ENCODE results near the gene TMEM259.

Gene TMEM259

GRCh38 chr19:1057176-1057855 lies 36.4 kb upstream of the TMEM259 start:
- Histone ChIP-seq H3K27ac (no peak overlapping the region), H3K36me3 (peaks cover 84% of the 10 kb centered on the region), H3K9me3 (ENCODE audit: severe bottlenecking) (peaks cover 35% of the 10 kb centered on the region), H3K4me3 (ENCODE audit: low read depth, low read length) (no peak overlapping the region), H3K27me3 (ENCODE audit: insufficient read depth, low read depth, severe bottlenecking) (no peaks in the 10 kb centered on the region)
- TF ChIP-seq, protein P1, sequence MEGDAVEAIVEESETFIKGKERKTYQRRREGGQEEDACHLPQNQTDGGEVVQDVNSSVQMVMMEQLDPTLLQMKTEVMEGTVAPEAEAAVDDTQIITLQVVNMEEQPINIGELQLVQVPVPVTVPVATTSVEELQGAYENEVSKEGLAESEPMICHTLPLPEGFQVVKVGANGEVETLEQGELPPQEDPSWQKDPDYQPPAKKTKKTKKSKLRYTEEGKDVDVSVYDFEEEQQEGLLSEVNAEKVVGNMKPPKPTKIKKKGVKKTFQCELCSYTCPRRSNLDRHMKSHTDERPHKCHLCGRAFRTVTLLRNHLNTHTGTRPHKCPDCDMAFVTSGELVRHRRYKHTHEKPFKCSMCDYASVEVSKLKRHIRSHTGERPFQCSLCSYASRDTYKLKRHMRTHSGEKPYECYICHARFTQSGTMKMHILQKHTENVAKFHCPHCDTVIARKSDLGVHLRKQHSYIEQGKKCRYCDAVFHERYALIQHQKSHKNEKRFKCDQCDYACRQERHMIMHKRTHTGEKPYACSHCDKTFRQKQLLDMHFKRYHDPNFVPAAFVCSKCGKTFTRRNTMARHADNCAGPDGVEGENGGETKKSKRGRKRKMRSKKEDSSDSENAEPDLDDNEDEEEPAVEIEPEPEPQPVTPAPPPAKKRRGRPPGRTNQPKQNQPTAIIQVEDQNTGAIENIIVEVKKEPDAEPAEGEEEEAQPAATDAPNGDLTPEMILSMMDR (IDR thresholded peaks at IDR 0.05; ENCODE audit: low read depth, low read length): 0 out of 2 replicates have a peak, but pooled peaks have one; percentile 26
- DNase-seq: no peak

GRCh38 chr19:1055886-1056620 lies 35.1 kb upstream of the TMEM259 start:
- H3K36me3 ChIP-seq: peaks cover 81% of the 10 kb centered on the region
- H3K9me3 ChIP-seq (ENCODE audit: severe bottlenecking): peaks cover 35% of the 10 kb centered on the region
- H3K27me3 ChIP-seq (ENCODE audit: insufficient read depth, low read depth, severe bottlenecking): no peaks in the 10 kb centered on the region
- TF ChIP-seq, protein P1 (IDR thresholded peaks at IDR 0.05; ENCODE audit: low read depth, low read length): no peak
- H3K27ac ChIP-seq: no peak overlapping the region
- H3K4me3 ChIP-seq (ENCODE audit: low read depth, low read length): no peak overlapping the region
- no peak for DNase-seq

- DNase-seq: no peak
- H3K27me3 ChIP-seq (ENCODE audit: insufficient read depth, low read depth, severe bottlenecking): no peaks in the 10 kb centered on the region
- H3K4me3 ChIP-seq (ENCODE audit: low read depth, low read length): no peak overlapping the region
- peaks cover 72% of the 10 kb centered on the region for H3K36me3 ChIP-seq
- TF ChIP-seq, protein P1 (IDR thresholded peaks at IDR 0.05; ENCODE audit: low read depth, low read length): no peak
- no peak overlapping the region for H3K27ac ChIP-seq
- peaks cover 35% of the 10 kb centered on the region for H3K9me3 ChIP-seq (ENCODE audit: severe bottlenecking)
These were observed 34.1 kb upstream of the TMEM259 start for GRCh38 chr19:1055028-1055425.

- Histone ChIP-seq H3K9me3 (ENCODE audit: severe bottlenecking) (peaks cover 35% of the 10 kb centered on the region), H3K27ac (no peak overlapping the region), H3K4me3 (ENCODE audit: low read depth, low read length) (no peak overlapping the region), H3K27me3 (ENCODE audit: insufficient read depth, low read depth, severe bottlenecking) (no peaks in the 10 kb centered on the region), H3K36me3 (peaks cover 66% of the 10 kb centered on the region)
- TF ChIP-seq, protein P1 (IDR thresholded peaks at IDR 0.05; ENCODE audit: low read depth, low read length): no peak
- no peak for DNase-seq
These were observed 33.4 kb upstream of the TMEM259 start for GRCh38 chr19:1054102-1055027.

GRCh38 chr19:1053176-1054101 lies 32.5 kb upstream of the TMEM259 start:
- DNase-seq: no peak
- H3K27me3 ChIP-seq (ENCODE audit: insufficient read depth, low read depth, severe bottlenecking): no peaks in the 10 kb centered on the region
- H3K9me3 ChIP-seq (ENCODE audit: severe bottlenecking): peaks cover 30% of the 10 kb centered on the region
- H3K36me3 ChIP-seq: peaks cover 58% of the 10 kb centered on the region
- H3K27ac ChIP-seq: no peak overlapping the region
- TF ChIP-seq, protein P1 (IDR thresholded peaks at IDR 0.05; ENCODE audit: low read depth, low read length): no peak
- no peak overlapping the region for H3K4me3 ChIP-seq (ENCODE audit: low read depth, low read length)

Measured in WERI-Rb-1 (cell line).